ENCODE measurements around the gene TRMO.

GRCh38 chr9:97911528-97911927 is 10.8 kb downstream of the TRMO start:
- TF ChIP-seq FOXP2 (optimal IDR thresholded peaks at IDR 0.05; ENCODE audit: borderline replicate concordance, extremely low read depth, extremely low read length, insufficient read depth) = no peak
- TF ChIP-seq POLR2AphosphoS5 (IDR thresholded peaks at IDR 0.05; ENCODE audit: low read depth, low read length) = no peak
